Caco-2 (cell line): Measurements from ENCODE around the gene LRRC73. TPM values are rescaled to one million over a fixed set of nuclear protein-coding genes. Genes with fewer than 3 reads are reported as not detected.

Experiments
- BruUV-seq: library from RNA; stranded (reverse); fragments of 400-500 nt; replicated peaks from 2 replicates; lab custom pipeline; 2021; lab: Mats Ljungman, UMichigan
- CTCF ChIA-PET: fragments of 300-600 bp; sonication (Branson Sonifier 250); formaldehyde crosslinking; loops from one replicate; lab custom pipeline; 2022; ENCODE audit warnings: antibody characterized with exemption; lab: Charles Lee
- POLR2A ChIA-PET: fragments of 300-600 bp; sonication (Branson Sonifier 250); formaldehyde crosslinking; loops from one replicate; lab custom pipeline; 2022; ENCODE audit warnings: antibody characterized with exemption; lab: Charles Lee
- DNase-seq, 2 experiments: peaks; one replicate each; pipeline versions ENCODE4 v3.0.0 to v3.0.0-alpha.2; 2020 to 2022
- H3K27me3 ChIP-seq: replicated peaks from 2 replicates; pipeline ENCODE4 v1.6.0; 2011; ENCODE audit warnings: low read length; ENCODE audit not compliant: control insufficient read depth, insufficient read depth
- H3K36me3 ChIP-seq: 2 replicates; pipeline ENCODE4 v1.5.1; 2011; ENCODE audit warnings: low read length; ENCODE audit not compliant: control insufficient read depth, insufficient read depth
- H3K4me1 ChIP-seq: fragments of 250-450 bp; sonication (Bioruptor Pico); 2 replicates; pipeline ENCODE4 v1.5.1; 2020; ENCODE audit warnings: mild to moderate bottlenecking
- H3K4me3 ChIP-seq: 2 replicates; pipeline ENCODE4 v1.5.1; 2011; ENCODE audit warnings: low read depth, mild to moderate bottlenecking, control low read depth, low read length
- H3K9me3 ChIP-seq: fragments of 250-450 bp; sonication (Bioruptor Pico); 2 replicates; pipeline ENCODE4 v1.5.1; 2020; ENCODE audit warnings: mild to moderate bottlenecking, moderate library complexity
- H3K27ac Mint-ChIP-seq: one replicate; pipeline ENCODE4 v1.8.0; 2022; ENCODE audit warnings: mixed read lengths; ENCODE audit not compliant: unreplicated experiment
- H3K27me3 Mint-ChIP-seq: one replicate; pipeline ENCODE4 v1.8.0; 2022; ENCODE audit warnings: mixed read lengths; ENCODE audit not compliant: insufficient read depth, unreplicated experiment
- H3K36me3 Mint-ChIP-seq: one replicate; pipeline ENCODE4 v1.8.0; 2022; ENCODE audit warnings: mild to moderate bottlenecking, mixed read lengths; ENCODE audit not compliant: insufficient read depth, unreplicated experiment
- H3K4me1 Mint-ChIP-seq: one replicate; pipeline ENCODE4 v1.8.0; 2022; ENCODE audit warnings: low read depth, mixed read lengths; ENCODE audit not compliant: unreplicated experiment
- H3K4me3 Mint-ChIP-seq: one replicate; pipeline ENCODE4 v1.8.0; 2022; ENCODE audit warnings: mild to moderate bottlenecking, moderate library complexity, mixed read lengths; ENCODE audit not compliant: unreplicated experiment
- H3K9me3 Mint-ChIP-seq: one replicate; pipeline ENCODE4 v1.8.0; 2022; ENCODE audit warnings: mixed read lengths; ENCODE audit not compliant: unreplicated experiment
- CTCF ChIP-seq, 2 experiments: fragments of 200-600 bp in 1 of 2; IDR thresholded peaks; 1 replicate in 1 of 2; 2 replicates in 1 of 2; pipeline versions ENCODE4 v1.5.1 to v1.8.0; 2011 to 2022; ENCODE audit warnings: antibody characterized with exemption in 1 of 2, control low read depth in 1 of 2, inconsistent platforms in 1 of 2, low read depth in 1 of 2, low read length in 1 of 2, mild to moderate bottlenecking in 1 of 2, moderate library complexity in 1 of 2; ENCODE audit not compliant: insufficient read depth in 1 of 2, severe bottlenecking in 1 of 2, unreplicated experiment in 1 of 2
- intact Hi-C: fragments of 100-400 bp; cut with micrococcal nuclease; formaldehyde crosslinking; loops from one replicate; pipeline ENCODE4 v1.10.0; 2022; ENCODE audit not compliant: unreplicated experiment
- total RNA-seq: library from RNA; stranded (reverse); gene quantifications from 2 replicates; pipeline ENCODE4 v1.2.3, GENCODE V29; 2022

Gene LRRC73
- total RNA-seq, 1 experiment from 2014 or later = 0.14 TPM

DNA sequence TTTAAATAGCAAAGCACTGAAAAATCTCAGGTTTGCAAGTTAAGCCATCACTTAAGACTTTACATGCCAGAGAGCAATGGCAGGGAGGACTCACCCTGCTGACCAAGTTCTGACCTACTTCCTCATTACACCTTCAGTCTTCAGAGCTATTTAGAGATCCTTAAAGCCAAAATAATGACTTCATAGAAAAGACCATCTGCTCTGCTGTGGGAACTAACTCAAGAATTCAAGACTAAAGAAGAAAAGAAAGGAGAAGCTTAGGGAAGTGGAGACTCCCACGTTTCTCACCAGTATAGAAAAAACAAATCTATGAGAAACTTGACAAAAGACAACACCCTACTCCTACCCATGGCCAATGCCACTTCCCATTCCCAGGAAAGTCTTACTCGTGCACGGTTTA lies 37.1 kb upstream of the LRRC73 start:
- H3K4me3 Mint-ChIP-seq = no peak overlapping the region
- no peak for TF ChIP-seq CTCF (IDR thresholded peaks at IDR 0.05; ENCODE audit: insufficient read depth in 1 of 2, low read depth in 1 of 2, low read length in 1 of 2, severe bottlenecking in 1 of 2, unreplicated experiment in 1 of 2)
- ChIA-PET CTCF (no interaction called here), POLR2A (no interaction called here)
- no peak overlapping the region for H3K4me3 ChIP-seq
- H3K36me3 Mint-ChIP-seq = peaks cover 82% of the 10 kb centered on the region
- no peaks in the 10 kb centered on the region for H3K27me3 Mint-ChIP-seq
- no peaks in the 10 kb centered on the region; the same call in 1 of the 2 replicates for H3K36me3 ChIP-seq
- no peaks in the 10 kb centered on the region for H3K4me1 Mint-ChIP-seq
- H3K27ac Mint-ChIP-seq = no peak overlapping the region
- H3K9me3 Mint-ChIP-seq = no peaks in the 10 kb centered on the region
- H3K4me1 ChIP-seq = no peaks in the 10 kb centered on the region
- intact Hi-C loops = no loop called here
- no peaks in the 10 kb centered on the region for H3K27me3 ChIP-seq
- DNase-seq = no peak
- BruUV-seq = no TSS peak
- no peaks in the 10 kb centered on the region for H3K9me3 ChIP-seq

DNA sequence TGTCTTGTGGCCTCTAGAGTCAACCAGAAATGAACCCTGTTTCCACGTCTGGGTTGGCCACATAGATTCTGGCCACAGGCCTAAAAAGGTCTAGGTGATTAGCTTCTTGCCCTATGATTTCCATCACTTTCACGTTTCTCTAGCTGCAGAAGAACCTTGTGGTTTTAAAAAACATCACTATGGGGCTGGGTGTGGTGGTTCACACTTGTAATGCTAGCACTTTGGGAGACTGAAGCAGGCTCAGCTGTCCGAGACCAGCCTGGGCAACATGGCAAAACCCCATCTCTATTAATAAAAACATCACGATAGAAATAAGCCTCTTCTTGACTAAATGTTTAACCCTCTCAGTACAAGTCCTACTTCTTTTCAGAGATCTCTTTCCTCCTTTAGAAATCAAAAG lies 34.3 kb upstream of the LRRC73 start:
- Histone ChIP-seq H3K4me3 (no peak overlapping the region), H3K36me3 (no peaks in the 10 kb centered on the region; the same call in 1 of the 2 replicates), H3K4me1 (no peaks in the 10 kb centered on the region), H3K9me3 (no peaks in the 10 kb centered on the region), H3K27me3 (no peaks in the 10 kb centered on the region)
- POLR2A ChIA-PET = no interaction called here
- no peak for DNase-seq
- Mint-ChIP-seq H3K27me3 (no peaks in the 10 kb centered on the region), H3K9me3 (no peaks in the 10 kb centered on the region), H3K4me1 (no peaks in the 10 kb centered on the region), H3K36me3 (peaks cover 82% of the 10 kb centered on the region), H3K27ac (no peak overlapping the region), H3K4me3 (no peak overlapping the region)
- no TSS peak for BruUV-seq
- intact Hi-C loops = no loop called here
- CTCF ChIA-PET = no interaction called here
- TF ChIP-seq CTCF (IDR thresholded peaks at IDR 0.05; ENCODE audit: insufficient read depth in 1 of 2, low read depth in 1 of 2, low read length in 1 of 2, severe bottlenecking in 1 of 2, unreplicated experiment in 1 of 2) = no peak

DNA sequence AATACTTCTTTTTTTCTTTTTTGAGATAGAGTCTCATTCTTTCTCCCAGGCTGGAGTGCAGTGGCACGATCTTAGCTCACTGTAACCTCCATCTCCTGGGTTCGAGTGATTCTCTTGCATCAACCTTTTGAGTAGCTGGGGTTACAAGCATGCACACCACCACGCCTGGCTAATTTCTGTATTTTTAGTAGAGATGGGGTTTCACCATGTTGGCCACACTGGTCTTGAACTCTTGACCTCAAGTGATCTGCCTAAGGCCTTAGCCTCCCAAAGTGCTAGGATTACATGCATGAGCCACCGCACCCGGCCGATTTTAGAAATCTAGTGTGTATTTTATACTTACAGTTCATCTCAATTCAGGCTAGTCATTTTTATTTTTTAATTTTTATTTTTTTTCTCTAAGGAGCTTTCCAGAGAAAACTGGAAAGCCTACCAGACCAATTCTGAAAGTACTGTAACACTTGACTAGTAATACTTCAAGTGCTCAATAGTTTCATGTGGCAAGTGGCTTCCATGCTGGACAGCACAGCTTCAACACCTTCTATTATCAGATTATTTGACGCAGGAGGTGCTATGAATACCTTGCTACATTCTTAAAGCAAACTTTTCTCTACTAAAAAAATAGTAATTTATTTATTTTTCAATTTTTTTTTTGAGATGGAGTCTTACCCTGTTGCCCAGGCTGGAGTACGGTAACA lies 31.8 kb upstream of the LRRC73 start:
- CTCF ChIA-PET = no interaction called here
- H3K9me3 Mint-ChIP-seq = no peaks in the 10 kb centered on the region
- BruUV-seq = no TSS peak
- Histone ChIP-seq H3K4me3 (no peak overlapping the region), H3K27me3 (no peaks in the 10 kb centered on the region), H3K36me3 (no peaks in the 10 kb centered on the region), H3K4me1 (no peaks in the 10 kb centered on the region), H3K9me3 (no peaks in the 10 kb centered on the region)
- H3K27ac Mint-ChIP-seq = no peak overlapping the region
- peaks cover 70% of the 10 kb centered on the region for H3K36me3 Mint-ChIP-seq
- H3K27me3 Mint-ChIP-seq = no peaks in the 10 kb centered on the region
- no peaks in the 10 kb centered on the region for H3K4me1 Mint-ChIP-seq
- H3K4me3 Mint-ChIP-seq = no peak overlapping the region
- DNase-seq = no peak
- no peak for TF ChIP-seq CTCF (IDR thresholded peaks at IDR 0.05; ENCODE audit: insufficient read depth in 1 of 2, low read depth in 1 of 2, low read length in 1 of 2, severe bottlenecking in 1 of 2, unreplicated experiment in 1 of 2)
- intact Hi-C loops = no loop called here
- POLR2A ChIA-PET = interaction anchor here (0.6 to 0.7 kb wide), 2 partner anchors 35 to 1494 kb away, joined by 3 to 4 read pairs; no protein-coding TSS in a partner anchor
